Measurements from ENCODE around the gene PRSS33.

Gene PRSS33

GRCh38 chr16:2738615-2739014 is 48.7 kb downstream of the PRSS33 start:
- no peak for FAIRE-seq

DNA sequence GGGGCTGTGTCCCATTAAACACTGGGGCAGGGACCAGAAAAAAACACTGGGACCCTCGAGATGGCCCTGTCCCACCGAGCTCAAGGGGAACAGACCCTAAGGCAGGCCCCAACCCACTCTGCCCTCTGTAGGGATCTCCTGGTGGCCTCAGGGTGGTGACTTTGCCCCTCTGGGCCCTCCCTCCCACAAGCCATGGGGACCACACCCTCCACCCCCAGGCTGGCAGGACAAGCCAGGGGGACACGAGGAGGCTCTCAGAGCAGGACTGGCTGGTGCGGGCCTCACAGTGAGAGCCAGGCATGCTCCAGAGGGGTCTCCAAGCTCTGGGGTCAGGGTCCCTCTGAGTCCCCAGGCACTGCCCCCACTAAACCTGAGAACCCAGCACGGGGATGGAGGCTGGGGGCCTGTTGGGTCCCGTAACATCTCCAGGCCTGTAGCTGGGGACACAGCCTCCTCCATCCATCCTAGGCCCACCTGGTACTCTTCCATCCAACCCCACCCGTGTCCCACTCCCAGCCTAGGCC is 49.4 kb downstream of the PRSS33 start:
- no peak for FAIRE-seq

DNA sequence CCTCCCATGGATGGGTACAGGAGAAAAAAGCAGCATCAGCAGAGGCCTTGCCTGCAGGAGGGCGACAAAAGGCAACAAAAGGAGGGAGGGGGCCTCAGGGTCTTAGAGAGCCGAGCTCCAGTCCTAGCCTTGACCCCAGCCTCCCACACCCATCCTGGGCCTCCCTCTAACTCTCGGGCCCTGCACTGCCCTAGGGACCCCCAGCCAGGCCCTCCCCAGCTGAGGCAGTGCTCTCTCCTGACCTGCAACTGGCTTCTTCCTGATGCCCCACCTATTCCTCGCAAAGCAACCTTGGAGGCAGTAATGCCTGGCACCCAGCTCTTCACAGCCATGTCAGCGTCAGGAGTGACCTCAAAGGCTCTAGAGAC is 50.1 kb downstream of the PRSS33 start:
- FAIRE-seq, result no peak

DNA sequence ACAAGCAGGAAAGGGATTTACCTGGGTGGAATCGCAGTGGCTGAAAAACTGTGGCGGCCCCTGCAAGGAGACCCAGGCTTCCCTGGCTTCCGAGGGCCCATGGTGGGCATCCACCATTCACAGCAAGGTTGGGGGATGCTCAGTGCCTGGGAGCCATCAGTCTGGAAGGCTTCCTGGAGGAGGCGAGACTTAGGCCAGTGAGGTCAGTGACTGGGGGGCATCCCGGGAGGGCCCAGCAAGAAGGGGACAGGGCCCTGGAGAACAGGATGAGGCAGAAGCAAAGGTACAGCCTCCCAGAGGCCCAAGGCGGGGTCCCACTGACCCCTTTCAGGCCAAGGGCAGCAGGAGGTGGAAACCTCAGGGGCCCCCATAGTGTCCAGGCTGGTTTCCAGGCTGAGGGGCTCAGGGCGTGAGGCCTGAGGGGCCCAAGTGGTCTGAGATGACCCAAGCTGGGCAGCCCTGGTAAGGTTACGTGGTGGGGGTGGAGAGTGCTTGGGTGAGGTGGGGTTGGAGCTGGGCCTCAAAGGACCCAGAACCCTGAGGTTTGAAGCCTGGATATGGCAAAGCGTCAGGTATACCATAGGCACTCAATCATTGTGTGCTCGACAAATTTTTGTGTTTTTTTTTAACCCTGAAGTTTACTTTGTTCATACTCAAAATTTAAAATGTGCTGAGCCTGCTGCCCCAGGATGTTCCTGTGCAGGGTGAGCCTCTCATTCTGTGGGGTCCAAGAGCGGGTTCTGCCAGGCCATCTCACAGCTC is 50.7 kb downstream of the PRSS33 start:
- no peak for FAIRE-seq

DNA sequence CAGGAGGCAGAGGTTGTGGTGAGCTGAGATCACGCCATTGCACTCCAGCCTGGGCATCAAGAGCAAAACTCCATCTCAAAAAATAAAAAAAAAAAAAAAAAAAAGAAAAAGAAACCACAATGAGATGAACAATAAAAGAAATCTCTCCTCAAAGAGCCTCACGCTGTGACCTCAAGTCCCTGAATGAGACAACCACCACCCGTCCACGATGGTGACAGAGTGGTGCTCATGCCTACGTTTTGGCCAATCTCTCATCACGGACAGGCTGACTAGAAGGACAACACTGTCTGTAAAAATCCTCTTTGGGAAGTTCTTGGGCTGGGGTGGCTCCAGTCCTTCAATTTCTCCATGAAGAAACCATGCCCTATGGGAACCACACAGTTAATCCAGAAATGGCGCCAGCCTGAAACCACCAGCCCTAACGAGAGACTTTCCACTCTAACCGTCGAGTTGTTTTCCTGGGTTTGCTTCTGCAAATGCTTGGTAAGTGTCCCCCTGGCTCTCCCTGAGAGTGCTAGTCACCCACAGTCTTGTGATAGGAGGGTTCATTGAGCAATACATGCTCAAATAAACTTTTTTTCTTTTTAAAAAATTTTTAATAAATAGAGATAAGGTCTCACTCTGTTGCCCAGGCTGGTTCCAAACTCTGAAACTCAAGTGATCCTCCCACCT is 52.4 kb downstream of the PRSS33 start:
- no peak for FAIRE-seq
